Endodermal cell (in vitro differentiated cells): ENCODE data around the gene MAP3K5. TPM values are rescaled to one million over a fixed set of nuclear protein-coding genes. Genes with fewer than 3 reads are reported as not detected.

Experiments used
- DNase-seq: peaks from one replicate; pipeline ENCODE4 v3.0.0-alpha.2; 2017
- H3K27ac ChIP-seq: 2 replicates; pipeline ENCODE4 v1.5.1; 2013; ENCODE audit warnings: mild to moderate bottlenecking, low read depth, low read length, moderate library complexity
- H3K27me3 ChIP-seq: 2 replicates; pipeline ENCODE4 v1.6.1; 2013; ENCODE audit warnings: mild to moderate bottlenecking, low read length, moderate library complexity; ENCODE audit not compliant: insufficient read depth, control insufficient read depth, poor library complexity, severe bottlenecking
- H3K36me3 ChIP-seq: 2 replicates; pipeline ENCODE4 v1.7.0; 2013; ENCODE audit warnings: mild to moderate bottlenecking, low read length, moderate library complexity; ENCODE audit not compliant: control insufficient read depth, insufficient read depth
- H3K4me1 ChIP-seq: one replicate; pipeline ENCODE4 v1.7.0; 2013; ENCODE audit warnings: low read length; ENCODE audit not compliant: control insufficient read depth, insufficient read depth
- H3K4me3 ChIP-seq: 2 replicates; pipeline ENCODE4 v1.5.1; 2013; ENCODE audit warnings: mild to moderate bottlenecking, low read length, moderate library complexity
- H3K9ac ChIP-seq: 2 replicates; pipeline ENCODE4 v1.6.1; 2013; ENCODE audit warnings: mild to moderate bottlenecking, low read length, moderate library complexity; ENCODE audit not compliant: poor library complexity, severe bottlenecking; ENCODE audit errors: extremely low read depth
- H3K9me3 ChIP-seq: 2 replicates; pipeline ENCODE4 v1.6.1; 2013; ENCODE audit warnings: mild to moderate bottlenecking, low read length, moderate library complexity; ENCODE audit not compliant: control insufficient read depth
- H3K27ac Mint-ChIP-seq: 2 replicates; pipeline ENCODE4 v1.8.0; 2020; ENCODE audit warnings: mixed read lengths
- H3K27me3 Mint-ChIP-seq: 2 replicates; pipeline ENCODE4 v1.8.0; 2021; ENCODE audit warnings: mild to moderate bottlenecking, mixed read lengths; ENCODE audit not compliant: insufficient read depth
- H3K36me3 Mint-ChIP-seq: 2 replicates; pipeline ENCODE4 v1.8.0; 2020; ENCODE audit warnings: low read depth, mixed read lengths
- H3K4me1 Mint-ChIP-seq: 2 replicates; pipeline ENCODE4 v1.8.0; 2020; ENCODE audit warnings: mixed read lengths
- H3K4me3 Mint-ChIP-seq: 2 replicates; pipeline ENCODE4 v1.8.0; 2020; ENCODE audit warnings: mild to moderate bottlenecking, moderate library complexity, mixed read lengths
- H3K9me3 Mint-ChIP-seq: 2 replicates; pipeline ENCODE4 v1.8.0; 2020; ENCODE audit warnings: mild to moderate bottlenecking, mixed read lengths
- WGBS, 2 experiments: methylation state at CpG; one replicate each; pipeline versions ENCODE4 v1.1.5 to v1.1.7; 2013; ENCODE audit warnings: missing lambda C conversion rate in 2 of 2, mixed read lengths in 1 of 2; ENCODE audit not compliant: insufficient coverage in 1 of 2, insufficient read length in 1 of 2; 5-methylcytosine and 5-hydroxymethylcytosine counted together
- total RNA-seq, 2 donors: library from RNA; stranded (reverse); fragmentation: NEBNext Ultra II Directional in 1 of 2; extraction: Animal tissue kit (Norgen Biotek cat#: 25700) in 1 of 2; gene quantifications; 2 replicates in 1 of 2; 3 replicates in 1 of 2; pipeline ENCODE4 v1.2.1, GENCODE V29; 2021
- TF ChIP-seq, protein P1 (sequence below): fragments of 200-600 bp; sonication (generic); conservative IDR thresholded peaks from 2 replicates; pipeline ENCODE4 v1.5.0; 2021; ENCODE audit warnings: antibody characterized with exemption, mild to moderate bottlenecking

MAP3K5 gene
- total RNA-seq, 2 donors from 2014 or later: 1.6 to 3.4 TPM

DNA sequence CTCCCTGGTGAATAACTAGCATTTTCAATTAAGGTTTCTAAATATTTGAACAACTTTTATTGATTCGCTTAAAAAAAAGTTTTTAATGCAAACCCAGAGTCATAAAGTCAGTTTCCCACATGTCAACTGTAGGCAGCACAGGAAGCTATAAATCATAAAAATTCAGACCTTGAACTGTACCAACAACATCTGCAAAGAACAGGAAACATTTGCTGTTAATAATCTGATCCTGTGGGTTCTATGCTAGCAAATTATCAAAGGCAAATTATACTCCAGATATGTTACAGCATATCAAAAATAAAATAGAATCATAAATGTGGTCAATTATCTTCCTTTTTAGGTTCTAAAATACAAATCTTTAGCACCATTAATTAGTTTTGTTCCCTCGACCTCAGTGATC lies 225.4 kb downstream of the MAP3K5 start:
- H3K9me3 ChIP-seq: peaks cover 15% of the 10 kb centered on the region
- H3K27ac Mint-ChIP-seq: no peak overlapping the region
- TF ChIP-seq, protein P1, sequence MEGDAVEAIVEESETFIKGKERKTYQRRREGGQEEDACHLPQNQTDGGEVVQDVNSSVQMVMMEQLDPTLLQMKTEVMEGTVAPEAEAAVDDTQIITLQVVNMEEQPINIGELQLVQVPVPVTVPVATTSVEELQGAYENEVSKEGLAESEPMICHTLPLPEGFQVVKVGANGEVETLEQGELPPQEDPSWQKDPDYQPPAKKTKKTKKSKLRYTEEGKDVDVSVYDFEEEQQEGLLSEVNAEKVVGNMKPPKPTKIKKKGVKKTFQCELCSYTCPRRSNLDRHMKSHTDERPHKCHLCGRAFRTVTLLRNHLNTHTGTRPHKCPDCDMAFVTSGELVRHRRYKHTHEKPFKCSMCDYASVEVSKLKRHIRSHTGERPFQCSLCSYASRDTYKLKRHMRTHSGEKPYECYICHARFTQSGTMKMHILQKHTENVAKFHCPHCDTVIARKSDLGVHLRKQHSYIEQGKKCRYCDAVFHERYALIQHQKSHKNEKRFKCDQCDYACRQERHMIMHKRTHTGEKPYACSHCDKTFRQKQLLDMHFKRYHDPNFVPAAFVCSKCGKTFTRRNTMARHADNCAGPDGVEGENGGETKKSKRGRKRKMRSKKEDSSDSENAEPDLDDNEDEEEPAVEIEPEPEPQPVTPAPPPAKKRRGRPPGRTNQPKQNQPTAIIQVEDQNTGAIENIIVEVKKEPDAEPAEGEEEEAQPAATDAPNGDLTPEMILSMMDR: no peak
- no peak overlapping the region for H3K4me3 ChIP-seq
- H3K4me3 Mint-ChIP-seq: no peak overlapping the region
- no peaks in the 10 kb centered on the region for H3K27me3 ChIP-seq
- no peaks in the 10 kb centered on the region for H3K4me1 Mint-ChIP-seq
- H3K27ac ChIP-seq: no peak overlapping the region
- H3K4me1 ChIP-seq: no peaks in the 10 kb centered on the region
- peaks cover 5% of the 10 kb centered on the region for H3K36me3 Mint-ChIP-seq
- DNase-seq: no peak
- H3K36me3 ChIP-seq: no peaks in the 10 kb centered on the region
- no peak overlapping the region for H3K9ac ChIP-seq
- WGBS, 2 experiments: 89% methylated on average over 2 of the region's 2 CpGs; no CpG with 5 or more reads in 1 of the 2 experiments
- no peaks in the 10 kb centered on the region for H3K27me3 Mint-ChIP-seq
- H3K9me3 Mint-ChIP-seq: peaks cover 25% of the 10 kb centered on the region

DNA sequence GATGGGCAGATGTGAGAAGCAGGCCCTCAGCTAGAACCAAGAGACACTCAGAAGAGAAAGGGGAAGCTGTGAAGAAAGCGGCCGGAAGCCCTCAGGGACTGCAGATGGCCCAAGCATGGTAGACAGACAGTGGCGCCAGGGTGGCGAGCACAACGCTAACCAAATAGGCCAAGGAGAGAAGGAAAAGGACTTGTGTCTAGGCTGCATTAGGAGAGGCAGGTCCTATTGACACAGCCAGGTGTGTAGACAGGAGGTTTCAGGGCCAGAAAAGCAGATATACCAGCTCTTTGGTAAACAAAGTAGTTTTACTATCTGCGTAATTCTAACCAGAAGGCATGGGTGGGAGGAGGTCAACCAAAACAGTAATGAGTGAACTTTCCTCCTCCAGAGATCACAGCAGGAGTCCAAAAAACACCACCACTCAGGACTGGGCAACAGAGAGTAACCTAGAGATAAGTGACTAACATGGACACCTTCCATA lies 226.2 kb downstream of the MAP3K5 start:
- H3K27me3 Mint-ChIP-seq: no peaks in the 10 kb centered on the region
- Histone ChIP-seq H3K27me3 (no peaks in the 10 kb centered on the region), H3K36me3 (no peaks in the 10 kb centered on the region), H3K9me3 (peaks cover 7% of the 10 kb centered on the region), H3K4me1 (no peaks in the 10 kb centered on the region), H3K4me3 (no peak overlapping the region), H3K27ac (no peak overlapping the region), H3K9ac (no peak overlapping the region)
- TF ChIP-seq, protein P1: no peak
- 88 to 94% methylated on average over 4 to 6 of the region's 6 CpGs for WGBS, 2 experiments
- no peak overlapping the region for H3K27ac Mint-ChIP-seq
- H3K9me3 Mint-ChIP-seq: peaks cover 17% of the 10 kb centered on the region
- H3K4me3 Mint-ChIP-seq: no peak overlapping the region
- no peaks in the 10 kb centered on the region for H3K4me1 Mint-ChIP-seq
- H3K36me3 Mint-ChIP-seq: peaks cover 2% of the 10 kb centered on the region
- DNase-seq: no peak

DNA sequence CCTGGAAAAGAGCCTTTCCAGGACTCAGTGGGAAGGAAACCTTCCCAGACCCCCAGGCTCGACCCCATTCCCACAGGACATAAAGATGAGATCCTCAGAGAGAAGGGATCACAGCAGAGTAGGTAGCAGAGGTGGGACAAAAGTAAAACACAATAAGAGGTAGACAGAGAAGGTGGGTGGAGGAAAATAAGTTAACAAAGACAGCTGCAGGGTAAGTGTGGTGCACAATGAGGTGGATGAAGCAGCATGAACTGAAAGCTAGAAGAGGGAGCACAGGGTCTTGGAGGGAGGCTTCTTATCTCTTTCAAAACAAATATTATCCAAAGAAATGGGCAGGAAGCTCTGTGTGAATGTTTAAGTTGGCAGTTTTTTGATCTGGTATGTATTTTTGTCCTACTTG lies 228.1 kb downstream of the MAP3K5 start:
- H3K9me3 ChIP-seq: no peaks in the 10 kb centered on the region
- Mint-ChIP-seq H3K27me3 (no peaks in the 10 kb centered on the region), H3K9me3 (no peaks in the 10 kb centered on the region), H3K4me1 (no peaks in the 10 kb centered on the region), H3K27ac (no peak overlapping the region), H3K4me3 (no peak overlapping the region), H3K36me3 (no peaks in the 10 kb centered on the region)
- H3K4me3 ChIP-seq: no peak overlapping the region
- DNase-seq: no peak
- TF ChIP-seq, protein P1: no peak
- H3K27me3 ChIP-seq: no peaks in the 10 kb centered on the region
- H3K27ac ChIP-seq: no peak overlapping the region
- H3K4me1 ChIP-seq: no peaks in the 10 kb centered on the region
- H3K36me3 ChIP-seq: no peaks in the 10 kb centered on the region
- WGBS, 2 experiments: 71 to 100% methylated on average over 1 of the region's 1 CpG
- no peak overlapping the region for H3K9ac ChIP-seq
